GM12878 (cell line): ENCODE measurements around the gene FARS2.

Experiments used
- ASH2L ChIP-seq: fragments of 300-600, 200-600 bp; sonication (generic); IDR thresholded peaks from 2 replicates; pipeline ENCODE4 v1.6.1; 2017; ENCODE audit warnings: low read depth, mild to moderate bottlenecking, borderline replicate concordance
- CEBPB ChIP-seq, 2 experiments: fragments of 150-350 bp in 1 of 2; IDR thresholded peaks; 2 replicates each; pipeline ENCODE4 v1.6.1; 2012 to 2014; ENCODE audit warnings: low read depth in 2 of 2, low read length in 2 of 2, borderline replicate concordance in 1 of 2, inconsistent platforms in 1 of 2
- CHD4 ChIP-seq: fragments of 200-600 bp; sonication (generic); IDR thresholded peaks from 2 replicates; pipeline ENCODE4 v1.6.1; 2016; ENCODE audit warnings: mild to moderate bottlenecking
- ELK1 ChIP-seq: IDR thresholded peaks from 2 replicates; pipeline ENCODE4 v1.6.1; 2012; ENCODE audit warnings: low read depth, low read length, improper control_type of control experiment
- ETV6 ChIP-seq, 2 experiments: fragments of 450-650 bp in 1 of 2; IDR thresholded peaks in 1 of 2; conservative IDR thresholded peaks in 1 of 2; 2 replicates each; pipeline ENCODE4 v1.6.1; 2014; ENCODE audit warnings: antibody characterized with exemption in 1 of 2, borderline replicate concordance in 1 of 2, low read depth in 1 of 2, mild to moderate bottlenecking in 1 of 2, moderate library complexity in 1 of 2
- EZH2 ChIP-seq: IDR thresholded peaks from 2 replicates; pipeline ENCODE4 v1.6.1; 2012; ENCODE audit warnings: low read depth, mild to moderate bottlenecking, control low read depth, inconsistent platforms, low read length, borderline replicate concordance; ENCODE audit not compliant: control insufficient read depth
- FOXK2 ChIP-seq: fragments of 450-650 bp; IDR thresholded peaks from 2 replicates; pipeline ENCODE4 v1.6.1; 2017; ENCODE audit warnings: mild to moderate bottlenecking, moderate library complexity
- NFIC ChIP-seq: IDR thresholded peaks from 2 replicates; pipeline ENCODE4 v1.6.1; 2012; ENCODE audit warnings: low read depth, mild to moderate bottlenecking, inconsistent platforms, low read length, moderate library complexity
- POLR2A ChIP-seq: IDR thresholded peaks from 2 replicates; pipeline ENCODE4 v1.6.1; 2011; ENCODE audit warnings: low read depth, mild to moderate bottlenecking, low read length
- TAF1 ChIP-seq: IDR thresholded peaks from 2 replicates; pipeline ENCODE4 v1.6.1; 2011; ENCODE audit warnings: mild to moderate bottlenecking, low read depth, low read length, borderline replicate concordance
- USF2 ChIP-seq: IDR thresholded peaks from 2 replicates; pipeline ENCODE4 v1.6.1; 2011; ENCODE audit warnings: low read depth, low read length, improper control_type of control experiment, borderline replicate concordance
- TF ChIP-seq, protein P1 (sequence below), 3 experiments: IDR thresholded peaks in 2 of 3; conservative IDR thresholded peaks in 1 of 3; 2 replicates each; pipeline ENCODE4 v1.5.1; 2011; ENCODE audit warnings: low read depth in 3 of 3, low read length in 3 of 3, mild to moderate bottlenecking in 3 of 3, control low read depth in 2 of 3, moderate library complexity in 2 of 3, inconsistent platforms in 1 of 3, mixed read lengths in 1 of 3; ENCODE audit not compliant: control insufficient read depth in 2 of 3, insufficient read depth in 1 of 3; ENCODE audit errors: extremely low read depth in 1 of 3
- TF ChIP-seq, protein P2 (sequence below): IDR thresholded peaks from 2 replicates; pipeline ENCODE4 v1.6.1; 2012; ENCODE audit warnings: mild to moderate bottlenecking, low read depth, low read length

DNA sequence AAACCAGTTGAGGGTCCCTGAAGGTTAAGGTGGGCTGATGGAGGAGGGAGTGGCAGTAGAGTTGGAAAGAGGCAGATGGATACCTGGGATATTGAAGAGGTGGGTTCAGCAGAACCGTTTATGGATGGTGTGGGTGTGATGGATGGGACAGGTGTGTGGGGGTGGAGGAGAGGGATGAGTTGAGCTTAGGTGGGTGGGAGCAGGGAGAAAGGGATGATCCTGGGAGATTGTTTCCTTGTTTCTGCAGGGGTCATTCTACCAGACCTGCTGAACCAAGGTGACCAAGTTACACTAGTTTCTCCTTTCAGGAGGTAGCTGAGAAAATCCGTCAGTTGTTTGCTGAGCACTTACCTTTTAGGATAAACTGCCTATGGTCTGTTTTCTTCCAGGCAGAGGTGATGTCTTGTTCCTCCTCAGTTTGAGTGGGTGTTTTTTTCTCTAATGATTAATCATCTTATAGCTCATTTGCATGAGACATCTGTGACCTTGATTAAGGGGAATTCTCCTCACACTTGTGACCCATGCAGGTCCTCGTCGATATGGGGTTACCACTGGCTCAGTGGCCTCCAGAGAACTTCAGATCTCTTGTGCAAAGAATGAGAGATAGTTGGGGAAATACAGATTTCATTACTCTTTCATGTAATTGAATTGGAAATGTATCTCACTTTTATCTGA lies 53.0 kb downstream of the FARS2 start:
- no peak for TF ChIP-seq ETV6 (conservative IDR thresholded peaks at IDR 0.05 in 1 of 2, IDR thresholded peaks at IDR 0.05 in 1 of 2; ENCODE audit: borderline replicate concordance in 1 of 2, low read depth in 1 of 2)
- TF ChIP-seq ASH2L: no peak
- TF ChIP-seq CEBPB (IDR thresholded peaks at IDR 0.05; ENCODE audit: borderline replicate concordance in 1 of 2, low read depth in 2 of 2, low read length in 2 of 2): no peak
- TF ChIP-seq ELK1: no peak
- TF ChIP-seq, protein P1, sequence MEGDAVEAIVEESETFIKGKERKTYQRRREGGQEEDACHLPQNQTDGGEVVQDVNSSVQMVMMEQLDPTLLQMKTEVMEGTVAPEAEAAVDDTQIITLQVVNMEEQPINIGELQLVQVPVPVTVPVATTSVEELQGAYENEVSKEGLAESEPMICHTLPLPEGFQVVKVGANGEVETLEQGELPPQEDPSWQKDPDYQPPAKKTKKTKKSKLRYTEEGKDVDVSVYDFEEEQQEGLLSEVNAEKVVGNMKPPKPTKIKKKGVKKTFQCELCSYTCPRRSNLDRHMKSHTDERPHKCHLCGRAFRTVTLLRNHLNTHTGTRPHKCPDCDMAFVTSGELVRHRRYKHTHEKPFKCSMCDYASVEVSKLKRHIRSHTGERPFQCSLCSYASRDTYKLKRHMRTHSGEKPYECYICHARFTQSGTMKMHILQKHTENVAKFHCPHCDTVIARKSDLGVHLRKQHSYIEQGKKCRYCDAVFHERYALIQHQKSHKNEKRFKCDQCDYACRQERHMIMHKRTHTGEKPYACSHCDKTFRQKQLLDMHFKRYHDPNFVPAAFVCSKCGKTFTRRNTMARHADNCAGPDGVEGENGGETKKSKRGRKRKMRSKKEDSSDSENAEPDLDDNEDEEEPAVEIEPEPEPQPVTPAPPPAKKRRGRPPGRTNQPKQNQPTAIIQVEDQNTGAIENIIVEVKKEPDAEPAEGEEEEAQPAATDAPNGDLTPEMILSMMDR (IDR thresholded peaks at IDR 0.05 in 2 of 3, conservative IDR thresholded peaks at IDR 0.05 in 1 of 3; ENCODE audit: control insufficient read depth in 2 of 3, extremely low read depth in 1 of 3, insufficient read depth in 1 of 3, low read depth in 3 of 3, low read length in 3 of 3): no peak
- TF ChIP-seq TAF1: no peak
- TF ChIP-seq, protein P2, sequence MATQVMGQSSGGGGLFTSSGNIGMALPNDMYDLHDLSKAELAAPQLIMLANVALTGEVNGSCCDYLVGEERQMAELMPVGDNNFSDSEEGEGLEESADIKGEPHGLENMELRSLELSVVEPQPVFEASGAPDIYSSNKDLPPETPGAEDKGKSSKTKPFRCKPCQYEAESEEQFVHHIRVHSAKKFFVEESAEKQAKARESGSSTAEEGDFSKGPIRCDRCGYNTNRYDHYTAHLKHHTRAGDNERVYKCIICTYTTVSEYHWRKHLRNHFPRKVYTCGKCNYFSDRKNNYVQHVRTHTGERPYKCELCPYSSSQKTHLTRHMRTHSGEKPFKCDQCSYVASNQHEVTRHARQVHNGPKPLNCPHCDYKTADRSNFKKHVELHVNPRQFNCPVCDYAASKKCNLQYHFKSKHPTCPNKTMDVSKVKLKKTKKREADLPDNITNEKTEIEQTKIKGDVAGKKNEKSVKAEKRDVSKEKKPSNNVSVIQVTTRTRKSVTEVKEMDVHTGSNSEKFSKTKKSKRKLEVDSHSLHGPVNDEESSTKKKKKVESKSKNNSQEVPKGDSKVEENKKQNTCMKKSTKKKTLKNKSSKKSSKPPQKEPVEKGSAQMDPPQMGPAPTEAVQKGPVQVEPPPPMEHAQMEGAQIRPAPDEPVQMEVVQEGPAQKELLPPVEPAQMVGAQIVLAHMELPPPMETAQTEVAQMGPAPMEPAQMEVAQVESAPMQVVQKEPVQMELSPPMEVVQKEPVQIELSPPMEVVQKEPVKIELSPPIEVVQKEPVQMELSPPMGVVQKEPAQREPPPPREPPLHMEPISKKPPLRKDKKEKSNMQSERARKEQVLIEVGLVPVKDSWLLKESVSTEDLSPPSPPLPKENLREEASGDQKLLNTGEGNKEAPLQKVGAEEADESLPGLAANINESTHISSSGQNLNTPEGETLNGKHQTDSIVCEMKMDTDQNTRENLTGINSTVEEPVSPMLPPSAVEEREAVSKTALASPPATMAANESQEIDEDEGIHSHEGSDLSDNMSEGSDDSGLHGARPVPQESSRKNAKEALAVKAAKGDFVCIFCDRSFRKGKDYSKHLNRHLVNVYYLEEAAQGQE: no peak
- no peak for TF ChIP-seq USF2
- no peak for TF ChIP-seq NFIC
- no peak for TF ChIP-seq CHD4
- no peak for TF ChIP-seq POLR2A
- TF ChIP-seq EZH2: no peak
- TF ChIP-seq FOXK2: no peak
